Measurements from ENCODE around the gene SEMA3E. TPM values are rescaled to one million over a fixed set of nuclear protein-coding genes. Genes with fewer than 3 reads are reported as not detected.

The SEMA3E gene
- total and polyA plus RNA-seq, 2 experiments from 2014 or later: 7.0 to 14.0 TPM

GRCh38 chr7:83541187-83541960, 107.6 kb downstream of the SEMA3E start:
- no peak overlapping the region for H3K27ac ChIP-seq
- no peaks in the 10 kb centered on the region for H3K4me1 ChIP-seq (ENCODE audit: insufficient read depth)
- no peaks in the 10 kb centered on the region for H3K9me3 ChIP-seq (ENCODE audit: low read depth)
- H3K4me3 ChIP-seq: no peak overlapping the region
- no peaks in the 10 kb centered on the region for H3K79me2 ChIP-seq
- H3K9me2 ChIP-seq (replicated peaks; ENCODE audit: insufficient read depth): no peaks in the 10 kb centered on the region
- no peak for DNase-seq (ENCODE audit: low spot score)
- no peaks in the 10 kb centered on the region for H3K27me3 ChIP-seq
- H4K20me1 ChIP-seq (ENCODE audit: insufficient read depth, poor library complexity, severe bottlenecking): no peaks in the 10 kb centered on the region
- no peak overlapping the region for H3K4me2 ChIP-seq
- H3K36me3 ChIP-seq (replicated peaks; ENCODE audit: insufficient read depth, low read depth): no peaks in the 10 kb centered on the region
- WGBS (ENCODE audit: low lambda C conversion rate, missing lambda C conversion rate): 81% methylated on average over 7 of the region's 7 CpGs
- TF ChIP-seq EZH2phosphoT487 (IDR thresholded peaks at IDR 0.05; ENCODE audit: low read depth, severe bottlenecking, unreplicated experiment) (no peak), EZH2 (IDR thresholded peaks at IDR 0.05; ENCODE audit: borderline replicate concordance) (no peak), CTCF (IDR thresholded peaks at IDR 0.05; ENCODE audit: poor library complexity) (no peak)
- H2AFZ ChIP-seq: no peak overlapping the region

- no peaks in the 10 kb centered on the region for H3K27me3 ChIP-seq
- DNase-seq (ENCODE audit: low spot score): no peak
- H3K4me3 ChIP-seq: no peak overlapping the region
- no peaks in the 10 kb centered on the region for H3K36me3 ChIP-seq (replicated peaks; ENCODE audit: insufficient read depth, low read depth)
- H3K9me2 ChIP-seq (replicated peaks; ENCODE audit: insufficient read depth): no peaks in the 10 kb centered on the region
- H3K9me3 ChIP-seq (ENCODE audit: low read depth): no peaks in the 10 kb centered on the region
- H3K4me1 ChIP-seq (ENCODE audit: insufficient read depth): no peaks in the 10 kb centered on the region
- H3K79me2 ChIP-seq: no peaks in the 10 kb centered on the region
- no peak overlapping the region for H3K27ac ChIP-seq
- H3K4me2 ChIP-seq: no peak overlapping the region
- no peaks in the 10 kb centered on the region for H4K20me1 ChIP-seq (ENCODE audit: insufficient read depth, poor library complexity, severe bottlenecking)
- no peak overlapping the region for H2AFZ ChIP-seq
- TF ChIP-seq EZH2phosphoT487 (IDR thresholded peaks at IDR 0.05; ENCODE audit: low read depth, severe bottlenecking, unreplicated experiment) (no peak), CTCF (IDR thresholded peaks at IDR 0.05; ENCODE audit: poor library complexity) (no peak), EZH2 (IDR thresholded peaks at IDR 0.05; ENCODE audit: borderline replicate concordance) (no peak)
These were observed 114.5 kb downstream of the SEMA3E start for GRCh38 chr7:83534488-83534887.

- TF ChIP-seq CTCF (IDR thresholded peaks at IDR 0.05; ENCODE audit: poor library complexity) (no peak), EZH2 (IDR thresholded peaks at IDR 0.05; ENCODE audit: borderline replicate concordance) (no peak), EZH2phosphoT487 (IDR thresholded peaks at IDR 0.05; ENCODE audit: low read depth, severe bottlenecking, unreplicated experiment) (no peak)
- WGBS (ENCODE audit: low lambda C conversion rate, missing lambda C conversion rate): 61% methylated on average over 2 of the region's 2 CpGs
- Histone ChIP-seq H3K36me3 (replicated peaks; ENCODE audit: insufficient read depth, low read depth) (no peaks in the 10 kb centered on the region), H3K27me3 (no peaks in the 10 kb centered on the region), H2AFZ (no peak overlapping the region), H3K9me3 (ENCODE audit: low read depth) (no peaks in the 10 kb centered on the region), H3K4me2 (no peak overlapping the region), H3K4me3 (no peak overlapping the region), H3K27ac (no peak overlapping the region), H3K79me2 (no peaks in the 10 kb centered on the region), H4K20me1 (ENCODE audit: insufficient read depth, poor library complexity, severe bottlenecking) (no peaks in the 10 kb centered on the region), H3K4me1 (ENCODE audit: insufficient read depth) (no peaks in the 10 kb centered on the region), H3K9me2 (replicated peaks; ENCODE audit: insufficient read depth) (no peaks in the 10 kb centered on the region)
- no peak for DNase-seq (ENCODE audit: low spot score)
These were observed 116.7 kb downstream of the SEMA3E start for GRCh38 chr7:83532219-83532618.
